Superior temporal gyrus (tissue), 1 donor: Measurements from ENCODE around the gene TOX4.
"Not testable (repeated sequence)": the region's sequence is repeated elsewhere in the genome, so short reads cannot be mapped to it uniquely, and the experiment has no call there.

Experiments
- DNase-seq: peaks from one replicate; pipeline ENCODE4 v3.0.0-alpha.2; 2016; ENCODE audit errors: extremely low spot score

The TOX4 gene

GRCh38 chr14:21534576-21534975 is 57.6 kb downstream of the TOX4 start:
- no peak for DNase-seq

GRCh38 chr14:21535545-21536417 is 58.8 kb downstream of the TOX4 start:
- no peak for DNase-seq

GRCh38 chr14:21536418-21537089 is 59.6 kb downstream of the TOX4 start:
- DNase-seq = no peak

- no peak for DNase-seq
Observed at GRCh38 chr14:21537090-21537424, 60.1 kb downstream of the TOX4 start.

- DNase-seq = no peak
Observed at GRCh38 chr14:21539189-21539940, 62.4 kb downstream of the TOX4 start.

GRCh38 chr14:21541413-21542074 is 64.5 kb downstream of the TOX4 start:
- no peak for DNase-seq

- no peak for DNase-seq
Observed at GRCh38 chr14:21543521-21543960, 66.5 kb downstream of the TOX4 start.

GRCh38 chr14:21543963-21544362 is 67.0 kb downstream of the TOX4 start:
- DNase-seq = no peak

GRCh38 chr14:21544588-21544987 is 67.6 kb downstream of the TOX4 start:
- DNase-seq = not testable (repeated sequence)
